HepG2 (cell line): ENCODE measurements around the gene APOA1. TPM values are rescaled to one million over a fixed set of nuclear protein-coding genes. Genes with fewer than 3 reads are reported as not detected.
A peak's percentile ranks its signal among the peaks of the same experiment; 100 is the strongest.

Experiments used
- ESRRA ChIP-seq: sonication (generic); formaldehyde crosslinking; IDR thresholded peaks from 2 replicates; pipeline ENCODE4 v1.5.1; 2020; ENCODE audit warnings: mild to moderate bottlenecking, low read depth, missing genetic modification reagents
- FOSL2 ChIP-seq: sonication (generic); formaldehyde crosslinking; IDR thresholded peaks from 2 replicates; pipeline ENCODE4 v1.4.0; 2020; ENCODE audit warnings: missing genetic modification reagents
- GABPB1 ChIP-seq: IDR thresholded peaks from 2 replicates; pipeline ENCODE4 v1.6.1; 2016; ENCODE audit warnings: mild to moderate bottlenecking, missing genetic modification reagents, moderate library complexity, missing compliant biosample characterization
- HIVEP1 ChIP-seq: sonication (generic); formaldehyde crosslinking; IDR thresholded peaks from 2 replicates; pipeline ENCODE4 v1.4.0; 2020; ENCODE audit warnings: mild to moderate bottlenecking, missing genetic modification reagents
- HOMEZ ChIP-seq: IDR thresholded peaks from 2 replicates; pipeline ENCODE4 v1.6.1; 2016; ENCODE audit warnings: low read depth
- HOXD1 ChIP-seq: sonication (generic); formaldehyde crosslinking; IDR thresholded peaks from 2 replicates; pipeline ENCODE4 v1.5.0; 2020; ENCODE audit warnings: missing genetic modification reagents
- KLF13 ChIP-seq: sonication (generic); formaldehyde crosslinking; IDR thresholded peaks from 2 replicates; pipeline ENCODE4 v1.4.0; 2020; ENCODE audit warnings: mild to moderate bottlenecking, missing genetic modification reagents
- KMT2B ChIP-seq: IDR thresholded peaks from 2 replicates; pipeline ENCODE4 v1.6.1; 2016; ENCODE audit warnings: missing genetic modification reagents, missing compliant biosample characterization
- MAF1 ChIP-seq: sonication (generic); formaldehyde crosslinking; IDR thresholded peaks from 2 replicates; pipeline ENCODE4 v1.5.0; 2020; ENCODE audit warnings: missing genetic modification reagents, borderline replicate concordance
- MAFK ChIP-seq, 2 experiments: IDR thresholded peaks in 1 of 2; conservative IDR thresholded peaks in 1 of 2; 2 replicates each; pipeline ENCODE4 v1.6.1; 2011; ENCODE audit warnings: improper control_type of control experiment in 2 of 2, low read length in 2 of 2
- NCOA1 ChIP-seq: sonication (generic); formaldehyde crosslinking; IDR thresholded peaks from 2 replicates; pipeline ENCODE4 v1.9.0; 2021; ENCODE audit warnings: missing genetic modification reagents
- NFE2 ChIP-seq: sonication (generic); formaldehyde crosslinking; IDR thresholded peaks from 2 replicates; pipeline ENCODE4 v1.4.0; 2020; ENCODE audit warnings: missing genetic modification reagents
- PREB ChIP-seq: sonication (generic); formaldehyde crosslinking; IDR thresholded peaks from 2 replicates; pipeline ENCODE4 v1.4.0; 2020; ENCODE audit warnings: missing genetic modification reagents
- SAFB2 ChIP-seq: sonication (generic); formaldehyde crosslinking; IDR thresholded peaks from 2 replicates; pipeline ENCODE4 v1.5.1; 2020; ENCODE audit warnings: missing genetic modification reagents, low read depth, mild to moderate bottlenecking, borderline replicate concordance
- SOX6 ChIP-seq, 2 experiments: fragments of 450-650 bp in 1 of 2; sonication (generic) in 1 of 2; formaldehyde crosslinking in 1 of 2; IDR thresholded peaks; 2 replicates each; pipeline versions ENCODE4 v1.4.0 to v1.6.1; 2017 to 2020; ENCODE audit warnings: antibody characterized with exemption in 1 of 2, mild to moderate bottlenecking in 1 of 2, missing genetic modification reagents in 1 of 2
- SP2 ChIP-seq: sonication (generic); formaldehyde crosslinking; IDR thresholded peaks from 2 replicates; pipeline ENCODE4 v1.5.1; 2020; ENCODE audit warnings: mild to moderate bottlenecking, missing genetic modification reagents
- TRIM24 ChIP-seq: sonication (generic); formaldehyde crosslinking; IDR thresholded peaks from 2 replicates; pipeline ENCODE4 v1.8.0; 2022; ENCODE audit warnings: mild to moderate bottlenecking, missing genetic modification reagents
- ZC3H4 ChIP-seq: sonication (generic); formaldehyde crosslinking; IDR thresholded peaks from 2 replicates; pipeline ENCODE4 v1.4.0; 2020; ENCODE audit warnings: missing genetic modification reagents, borderline replicate concordance
- ZNF329 ChIP-seq: sonication (generic); formaldehyde crosslinking; IDR thresholded peaks from 2 replicates; pipeline ENCODE4 v1.9.0; 2021; ENCODE audit warnings: low read depth, mild to moderate bottlenecking, missing genetic modification reagents
- ZNF607 ChIP-seq: sonication (generic); formaldehyde crosslinking; IDR thresholded peaks from 2 replicates; pipeline ENCODE4 v1.5.1; 2020; ENCODE audit warnings: missing genetic modification reagents, mild to moderate bottlenecking, borderline replicate concordance
- polyA plus RNA-seq, 8 experiments: library from polyadenylated mRNA; depleted of rRNA in 3 of 8; stranded (reverse) in 7 of 8; unstranded in 1 of 8; fragments of >200 nt; fragmentation: Illumina TruSeq in 4 of 8; extraction: Trizol in 4 of 8; gene quantifications; 2 replicates each; pipeline versions ENCODE4 v1.2.1 to v1.2.3, GENCODE V29; 2011 to 2016; ENCODE audit warnings: low read depth in 4 of 8, missing spikeins in 1 of 8, mixed read lengths in 1 of 8; ENCODE audit not compliant: insufficient read depth in 1 of 8
- total RNA-seq, 5 experiments: library from RNA; depleted of rRNA; stranded (reverse); fragments of >200 nt; fragmentation: Illumina TruSeq; extraction: Trizol; gene quantifications; 2 replicates each; pipeline ENCODE4 v1.2.3, GENCODE V29; 2016; ENCODE audit warnings: low read depth in 1 of 5
- TF ChIP-seq, protein P1 (sequence below): sonication (generic); formaldehyde crosslinking; IDR thresholded peaks from 2 replicates; pipeline ENCODE4 v1.4.0; 2020; ENCODE audit warnings: missing genetic modification reagents
- TF ChIP-seq, protein P2 (sequence below): sonication (generic); formaldehyde crosslinking; conservative IDR thresholded peaks from 2 replicates; pipeline ENCODE4 v1.4.0; 2020; ENCODE audit warnings: missing genetic modification reagents

The APOA1 gene
- total and polyA plus RNA-seq, 2 of the 13 experiments (the other 11 are each of a cell fraction or from before 2014, with no cell fraction given), result 1,973 to 5,485 TPM

- TF ChIP-seq ESRRA (CRISPR knock-in tag), result no peak; the same call in 1 of the 2 replicates
- no peak for TF ChIP-seq SOX6 (IDR thresholded peaks at IDR 0.05)
- peak; percentile 81 for TF ChIP-seq SOX6 (CRISPR knock-in tag; IDR thresholded peaks at IDR 0.05)
- TF ChIP-seq, protein P1, sequence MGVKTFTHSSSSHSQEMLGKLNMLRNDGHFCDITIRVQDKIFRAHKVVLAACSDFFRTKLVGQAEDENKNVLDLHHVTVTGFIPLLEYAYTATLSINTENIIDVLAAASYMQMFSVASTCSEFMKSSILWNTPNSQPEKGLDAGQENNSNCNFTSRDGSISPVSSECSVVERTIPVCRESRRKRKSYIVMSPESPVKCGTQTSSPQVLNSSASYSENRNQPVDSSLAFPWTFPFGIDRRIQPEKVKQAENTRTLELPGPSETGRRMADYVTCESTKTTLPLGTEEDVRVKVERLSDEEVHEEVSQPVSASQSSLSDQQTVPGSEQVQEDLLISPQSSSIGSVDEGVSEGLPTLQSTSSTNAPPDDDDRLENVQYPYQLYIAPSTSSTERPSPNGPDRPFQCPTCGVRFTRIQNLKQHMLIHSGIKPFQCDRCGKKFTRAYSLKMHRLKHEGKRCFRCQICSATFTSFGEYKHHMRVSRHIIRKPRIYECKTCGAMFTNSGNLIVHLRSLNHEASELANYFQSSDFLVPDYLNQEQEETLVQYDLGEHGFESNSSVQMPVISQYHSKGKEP (CRISPR knock-in tag), result no peak
- no peak for TF ChIP-seq MAFK (conservative IDR thresholded peaks at IDR 0.05 in 1 of 2, IDR thresholded peaks at IDR 0.05 in 1 of 2; ENCODE audit: low read length in 2 of 2)
- TF ChIP-seq SAFB2 (CRISPR knock-in tag), result no peak
- TF ChIP-seq HOMEZ (CRISPR knock-in tag), result no peak
- TF ChIP-seq FOSL2, result no peak; the same call in 1 of the 2 replicates
- TF ChIP-seq SP2 (CRISPR knock-in tag), result no peak; the same call in 1 of the 2 replicates
- peak; percentile 55; the same call in 1 of the 2 replicates for TF ChIP-seq GABPB1
- 0 out of 2 replicates have a peak, but pooled peaks have one; percentile 41 for TF ChIP-seq HOXD1 (CRISPR knock-in tag)
- no peak for TF ChIP-seq PREB (CRISPR knock-in tag)
- no peak for TF ChIP-seq ZC3H4 (CRISPR knock-in tag)
- TF ChIP-seq, protein P2, sequence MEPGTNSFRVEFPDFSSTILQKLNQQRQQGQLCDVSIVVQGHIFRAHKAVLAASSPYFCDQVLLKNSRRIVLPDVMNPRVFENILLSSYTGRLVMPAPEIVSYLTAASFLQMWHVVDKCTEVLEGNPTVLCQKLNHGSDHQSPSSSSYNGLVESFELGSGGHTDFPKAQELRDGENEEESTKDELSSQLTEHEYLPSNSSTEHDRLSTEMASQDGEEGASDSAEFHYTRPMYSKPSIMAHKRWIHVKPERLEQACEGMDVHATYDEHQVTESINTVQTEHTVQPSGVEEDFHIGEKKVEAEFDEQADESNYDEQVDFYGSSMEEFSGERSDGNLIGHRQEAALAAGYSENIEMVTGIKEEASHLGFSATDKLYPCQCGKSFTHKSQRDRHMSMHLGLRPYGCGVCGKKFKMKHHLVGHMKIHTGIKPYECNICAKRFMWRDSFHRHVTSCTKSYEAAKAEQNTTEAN (CRISPR knock-in tag), result 0 out of 2 replicates have a peak, but pooled peaks have one; percentile 51
- TF ChIP-seq NCOA1 (CRISPR knock-in tag), result no peak
- TF ChIP-seq KMT2B (CRISPR knock-in tag), result peak; percentile 65
- 0 out of 2 replicates have a peak, but pooled peaks have one; percentile 20 for TF ChIP-seq ZNF607
- no peak for TF ChIP-seq NFE2
- no peak for TF ChIP-seq TRIM24 (CRISPR knock-in tag)
- TF ChIP-seq ZNF329 (CRISPR knock-in tag), result no peak
- TF ChIP-seq KLF13 (CRISPR knock-in tag), result 0 out of 2 replicates have a peak, but pooled peaks have one; percentile 57
- peak; percentile 31; the same call in 1 of the 2 replicates for TF ChIP-seq HIVEP1
- no peak for TF ChIP-seq MAF1 (CRISPR knock-in tag)
These were observed 46.2 kb downstream of the APOA1 start (continued) for GRCh38 chr11:116791002-116791812.
